HT-29 (cell line): ENCODE measurements around the gene RGS6. TPM values are rescaled to one million over a fixed set of nuclear protein-coding genes. Genes with fewer than 3 reads are reported as not detected.

Experiments used
- DNase-seq: peaks from one replicate; pipeline ENCODE4 v3.0.0-alpha.2; 2015; ENCODE audit warnings: low spot score
- total RNA-seq: library from RNA; depleted of rRNA; stranded (reverse); fragments of >200 nt; shearing (Covaris generic); gene quantifications from 2 replicates; pipeline ENCODE4 v1.2.3, GENCODE V29; 2014

The RGS6 gene
- total RNA-seq, 1 experiment from 2014 or later: not detected

DNA sequence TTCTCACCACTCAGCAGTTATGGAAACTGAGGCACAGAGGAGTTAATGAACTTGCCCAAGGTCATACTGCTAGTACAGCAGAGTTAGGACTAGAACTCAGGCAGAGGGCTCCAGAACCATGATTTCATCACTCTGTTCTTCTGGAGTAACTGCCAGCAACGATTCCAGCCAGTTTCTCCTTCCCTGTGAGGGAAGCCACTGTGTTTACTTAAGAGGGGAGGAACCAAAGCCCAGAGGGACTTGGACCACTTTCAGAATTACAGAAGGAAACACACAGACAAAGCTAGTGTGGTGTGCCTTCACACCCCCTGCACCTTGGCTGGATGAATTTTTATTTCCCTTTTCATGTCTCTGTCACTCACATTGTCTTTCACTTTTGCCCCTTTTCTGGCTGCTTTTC lies 563.4 kb downstream of the RGS6 start:
- no peak for DNase-seq

DNA sequence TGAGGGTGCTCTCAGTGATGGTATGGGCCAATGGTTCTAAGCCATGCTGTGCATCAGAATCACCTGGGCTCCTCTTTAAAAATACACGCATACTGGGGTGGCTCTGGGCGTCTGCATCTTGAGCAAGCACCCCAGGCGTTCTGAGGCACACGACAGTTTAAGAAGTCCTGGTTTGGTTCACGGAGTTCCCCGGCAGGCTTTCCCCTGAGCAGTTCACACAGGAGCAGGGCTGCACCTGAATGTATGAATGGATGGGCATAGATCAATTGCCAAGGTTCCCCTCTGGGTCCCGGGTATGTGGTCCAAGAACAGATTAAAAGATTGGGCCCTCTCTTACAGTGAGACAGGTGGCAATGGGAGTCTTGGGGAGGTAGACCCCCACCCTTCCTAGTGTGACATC lies 566.4 kb downstream of the RGS6 start:
- DNase-seq: no peak

DNA sequence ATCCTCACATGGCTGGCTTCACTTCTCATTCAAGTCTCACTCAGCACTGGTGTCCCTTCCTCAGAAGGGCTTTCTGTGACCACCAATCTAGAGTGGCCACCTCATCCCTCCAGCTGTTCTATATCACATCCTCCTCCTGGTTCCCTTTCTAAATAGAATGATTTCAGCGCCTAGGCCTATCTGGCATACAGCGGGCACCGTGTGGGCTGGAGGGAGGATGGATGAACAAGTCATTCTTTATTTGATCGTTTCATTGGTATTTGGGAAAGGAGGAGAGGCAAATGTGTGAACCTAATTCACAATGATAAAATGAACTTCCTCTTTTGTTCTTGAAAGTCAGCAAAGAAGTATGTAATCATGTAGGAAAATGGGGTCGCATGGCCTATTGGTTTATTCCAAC lies 567.5 kb downstream of the RGS6 start:
- no peak for DNase-seq

DNA sequence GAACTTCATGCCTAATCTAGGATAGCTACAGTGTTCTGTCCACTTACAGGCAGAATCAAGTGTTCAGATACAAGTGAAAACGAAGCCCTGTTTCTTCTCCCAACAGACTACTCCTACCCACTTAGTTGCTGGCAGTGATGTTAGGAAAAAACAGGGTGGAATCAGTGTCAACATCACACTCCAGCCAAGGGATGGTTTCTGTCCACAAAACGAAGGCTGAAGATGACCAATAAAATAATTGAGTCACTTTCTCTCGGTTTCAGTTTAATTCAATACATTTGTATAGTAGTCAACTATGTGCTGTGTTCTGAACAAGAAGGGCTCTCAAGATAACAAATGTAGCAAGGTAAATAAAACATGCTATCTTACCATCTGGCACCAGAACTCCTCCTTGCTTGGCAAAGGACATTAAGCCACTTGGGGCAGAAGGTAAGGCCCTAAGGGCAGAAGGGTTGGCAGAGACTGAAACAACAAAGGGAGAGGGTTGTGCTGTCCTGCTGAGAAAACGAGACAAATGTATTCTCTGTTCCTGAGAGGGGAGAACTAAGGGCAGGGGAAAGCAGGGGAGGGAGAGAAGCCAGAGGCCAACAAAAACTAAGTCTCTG lies 568.1 kb downstream of the RGS6 start:
- no peak for DNase-seq

DNA sequence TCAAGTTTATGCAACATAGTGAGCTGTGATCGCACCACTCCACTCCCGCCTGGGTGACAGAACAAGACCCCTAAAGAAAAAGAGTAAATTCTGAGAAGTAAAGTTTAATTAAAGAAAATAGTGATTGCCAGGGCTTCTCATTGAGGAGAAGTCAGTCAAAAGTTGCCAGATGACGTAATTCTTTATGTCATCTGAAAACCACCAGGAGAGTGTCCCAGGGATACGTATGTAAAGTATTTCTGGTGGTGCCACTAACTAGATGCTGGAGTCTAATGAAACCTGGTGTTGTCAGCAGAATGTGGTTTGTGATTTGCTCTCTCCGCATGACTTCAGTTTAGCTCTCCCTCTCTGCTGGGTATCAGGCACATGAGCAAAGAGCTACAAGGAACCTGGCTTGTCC lies 569.2 kb downstream of the RGS6 start:
- no peak for DNase-seq

DNA sequence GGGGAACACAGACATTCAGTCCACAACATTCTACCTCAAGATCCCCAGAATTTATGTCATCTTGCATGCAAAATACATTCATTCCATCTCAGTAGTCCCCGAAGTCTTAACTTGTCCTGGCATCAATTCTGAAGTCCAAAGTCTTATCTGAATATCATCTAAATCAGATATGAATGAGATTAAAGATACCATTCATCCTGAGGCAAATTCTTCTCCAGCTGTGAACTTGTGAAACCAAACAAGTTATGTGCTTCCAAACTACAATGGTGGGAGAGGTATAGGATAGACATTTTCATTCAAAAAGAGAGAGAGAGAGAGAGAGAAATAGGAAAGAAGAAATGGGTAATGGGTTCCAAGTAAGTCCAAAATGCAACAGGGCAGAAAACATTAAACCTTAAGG lies 571.0 kb downstream of the RGS6 start:
- no peak for DNase-seq

DNA sequence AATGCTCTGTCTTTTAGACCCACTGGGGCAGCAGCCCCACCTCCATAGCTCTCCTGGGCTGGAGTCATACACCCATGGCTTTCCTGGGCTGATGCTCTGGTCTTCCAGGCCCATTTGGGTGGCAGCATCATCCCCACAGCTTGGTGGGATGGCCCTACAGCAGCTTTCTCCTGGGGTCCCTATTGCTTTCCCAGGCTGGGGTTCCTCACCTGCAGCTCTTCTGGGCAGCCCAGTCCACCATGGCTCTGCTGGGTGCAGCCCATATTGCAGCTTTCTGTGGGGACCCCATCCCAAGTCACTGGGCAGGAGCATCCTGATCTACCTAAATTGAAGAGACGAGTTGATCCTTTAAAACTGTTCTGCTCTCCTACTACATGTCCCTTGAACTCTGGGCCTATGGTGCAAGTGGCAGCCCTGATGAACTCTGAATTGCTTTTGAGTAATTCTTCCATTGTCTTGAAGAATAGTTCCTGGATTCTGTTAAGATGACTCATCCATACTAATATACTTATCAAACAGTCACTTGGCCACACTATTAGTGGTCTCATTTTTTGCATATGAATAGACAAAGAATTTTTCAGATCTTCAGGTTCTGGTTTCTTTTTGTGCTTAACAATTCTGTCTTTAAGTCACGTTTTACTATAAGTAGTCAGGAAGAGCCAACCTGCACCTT lies 571.6 kb downstream of the RGS6 start:
- DNase-seq: no peak

DNA sequence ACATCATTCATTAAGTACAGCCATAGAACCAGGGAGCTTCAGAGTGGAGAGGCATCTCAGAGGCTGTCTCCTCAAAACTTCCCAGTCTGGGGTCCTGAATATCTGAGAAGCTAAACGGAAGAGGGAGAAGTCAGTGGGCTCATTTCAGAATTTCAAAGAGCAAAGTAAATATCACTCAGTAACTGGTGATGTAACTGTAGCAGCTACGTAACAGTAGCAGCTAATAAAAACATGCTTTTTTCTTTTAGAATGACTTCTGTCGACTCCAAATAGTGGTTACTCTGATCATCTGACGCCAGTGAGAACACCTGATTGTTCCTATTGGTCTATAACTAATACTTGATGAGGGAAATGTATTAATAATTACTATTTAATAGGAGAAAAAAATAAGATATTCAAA lies 578.3 kb downstream of the RGS6 start:
- DNase-seq: no peak

DNA sequence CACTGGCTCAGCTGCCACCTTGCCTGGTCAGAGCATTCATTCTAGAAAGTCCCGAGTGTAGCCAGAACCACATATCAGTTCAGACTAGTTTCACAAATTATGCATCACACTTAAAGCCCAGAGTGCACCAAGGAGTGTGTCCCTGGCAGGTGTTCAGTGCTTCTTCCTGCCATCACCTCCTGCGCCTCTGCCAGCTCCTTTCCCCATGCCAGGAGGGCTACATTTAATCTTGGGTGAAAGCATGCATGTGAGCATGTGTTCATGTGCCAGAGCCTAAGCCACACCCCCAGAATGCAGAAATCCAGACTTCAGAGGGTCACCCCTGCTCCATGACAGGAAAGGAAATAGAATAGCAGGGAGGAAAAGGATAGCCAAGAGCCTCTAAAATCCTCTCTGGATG lies 580.1 kb downstream of the RGS6 start:
- no peak for DNase-seq

DNA sequence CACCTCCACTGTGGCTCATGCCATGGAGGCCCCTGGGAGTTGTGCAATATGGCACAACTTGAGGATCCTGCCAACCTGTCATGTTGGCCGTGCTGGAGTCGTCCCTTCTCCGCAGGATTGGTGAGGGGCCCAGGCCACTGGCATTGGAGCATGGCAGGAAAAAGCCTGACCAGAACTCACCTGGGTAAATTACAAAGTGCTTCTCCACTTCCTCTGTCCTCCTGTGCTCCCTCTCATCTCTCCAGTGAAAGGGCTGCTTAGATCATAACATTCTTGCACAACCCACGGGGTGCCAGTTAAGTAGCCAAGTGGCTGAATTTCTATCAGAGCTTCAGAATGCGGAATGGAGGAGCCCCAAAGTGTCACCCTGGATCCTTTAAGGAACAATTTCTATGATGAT lies 580.7 kb downstream of the RGS6 start:
- no peak for DNase-seq

DNA sequence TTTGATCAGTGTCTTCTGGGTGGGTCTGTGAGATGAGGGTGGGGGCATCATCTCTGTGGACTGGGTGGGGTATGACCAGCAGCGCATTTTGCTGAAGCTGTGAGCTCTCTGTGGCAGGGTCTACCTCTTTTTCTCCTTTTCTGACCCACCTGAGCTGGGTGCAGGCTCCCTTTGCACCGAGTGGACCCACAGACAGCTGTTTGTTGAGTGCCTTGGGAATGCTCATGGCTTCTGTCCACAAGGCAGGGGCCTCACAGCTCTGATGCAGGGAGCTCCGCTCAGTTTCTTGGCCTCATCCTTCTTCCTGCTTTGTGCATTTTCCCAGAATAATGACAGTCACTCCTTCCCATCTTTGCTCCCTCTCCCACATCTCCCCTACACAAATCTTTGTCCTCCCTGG lies 581.1 kb downstream of the RGS6 start:
- DNase-seq: no peak

DNA sequence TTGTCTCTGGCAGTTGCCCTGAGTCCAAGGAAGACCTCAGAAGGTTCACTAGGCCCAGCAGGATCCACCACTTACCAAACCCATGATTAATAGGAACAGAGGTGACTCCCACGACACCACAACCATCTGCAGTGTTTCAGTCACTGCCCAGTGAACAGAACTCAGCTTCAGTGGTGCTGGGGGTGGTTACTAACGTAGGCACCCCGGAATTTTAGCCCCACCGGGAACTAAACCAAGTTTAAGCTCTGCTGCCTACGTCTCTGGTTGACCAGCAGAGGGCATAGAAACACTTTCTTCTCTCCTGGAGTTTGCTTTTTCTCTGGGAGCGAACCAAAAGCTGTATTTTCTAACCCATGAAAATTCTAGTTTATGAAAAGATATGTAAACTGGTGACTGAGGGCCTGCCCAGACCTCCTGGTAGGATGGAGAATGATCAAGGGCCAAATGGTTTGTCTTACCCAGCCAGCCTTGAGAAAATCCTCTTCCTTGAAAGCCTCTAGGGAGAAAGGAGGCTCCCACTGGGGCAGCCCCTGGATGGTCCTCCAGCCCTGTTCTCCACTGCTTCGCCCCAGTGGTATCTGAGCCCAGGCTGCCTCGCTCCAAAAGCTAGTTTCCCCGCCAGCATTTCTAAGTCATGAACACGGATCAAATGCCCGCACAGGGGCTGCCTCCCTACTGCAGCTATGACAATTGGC lies 581.9 kb downstream of the RGS6 start:
- peak; percentile 7 for DNase-seq

DNA sequence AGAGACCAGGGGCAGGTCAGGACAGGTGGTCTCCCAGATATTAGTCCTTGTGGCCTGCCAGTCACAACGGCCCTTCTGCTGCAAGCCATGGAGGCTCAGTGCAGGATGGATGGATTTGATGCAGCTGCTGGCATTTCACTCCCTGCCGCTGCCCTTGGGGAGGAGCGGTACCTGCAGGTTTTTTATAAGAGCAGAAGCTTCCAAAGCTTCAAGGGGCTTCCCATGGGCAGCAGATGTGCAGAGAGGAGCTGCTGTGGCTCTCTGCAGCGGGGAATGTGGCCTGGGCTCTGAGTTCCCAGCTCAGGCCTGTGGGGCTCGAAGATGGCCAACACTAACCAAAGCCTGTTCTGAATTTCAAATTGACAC lies 582.4 kb downstream of the RGS6 start:
- no peak for DNase-seq

DNA sequence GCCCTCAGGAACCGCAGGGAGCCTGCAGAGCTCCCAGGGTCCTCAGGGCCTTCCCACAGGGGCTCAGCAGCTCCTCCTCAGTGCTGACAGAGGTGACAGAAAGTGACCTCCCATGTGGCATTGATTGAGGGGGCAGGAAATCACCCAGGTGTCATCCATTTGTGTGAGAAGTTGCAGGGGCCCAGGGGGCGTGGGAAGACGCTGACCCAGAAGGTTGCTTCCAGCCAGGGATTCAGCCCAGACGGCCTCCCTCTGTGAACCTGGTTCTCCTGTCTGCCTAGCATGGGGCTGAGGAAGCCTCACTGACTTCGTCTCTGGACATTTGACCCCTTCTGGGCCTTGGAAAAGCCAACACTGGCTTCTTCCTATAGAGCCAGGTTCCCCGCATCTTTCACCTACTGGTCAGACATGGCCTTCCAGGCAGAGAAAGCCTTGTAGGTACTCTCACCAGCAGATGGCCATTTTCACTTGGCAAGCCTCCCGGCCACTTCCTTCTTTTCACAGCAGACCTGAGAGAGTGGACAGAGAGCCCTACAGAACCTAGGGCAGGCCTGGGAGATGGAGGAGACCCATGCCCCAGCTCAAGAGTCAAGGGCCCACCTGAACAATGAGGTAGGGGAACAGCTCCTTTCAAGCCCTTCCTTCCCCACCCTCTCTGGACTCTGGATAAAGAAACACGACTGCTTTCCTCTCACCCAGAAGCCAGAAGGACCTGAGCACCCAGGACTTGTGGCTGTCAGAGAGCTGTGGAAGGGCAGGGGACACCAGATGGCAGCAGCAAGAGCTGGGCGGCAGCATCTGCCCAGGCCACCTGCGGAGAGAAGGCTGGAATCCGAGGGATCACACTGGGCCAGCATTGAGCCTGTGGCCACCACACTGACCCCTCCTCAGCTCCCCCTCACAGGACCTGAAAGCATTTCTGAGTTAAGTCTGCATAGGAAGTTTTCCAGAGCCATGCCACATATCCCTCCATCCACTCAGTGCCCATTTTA lies 583.8 kb downstream of the RGS6 start:
- DNase-seq: peak; percentile 13

DNA sequence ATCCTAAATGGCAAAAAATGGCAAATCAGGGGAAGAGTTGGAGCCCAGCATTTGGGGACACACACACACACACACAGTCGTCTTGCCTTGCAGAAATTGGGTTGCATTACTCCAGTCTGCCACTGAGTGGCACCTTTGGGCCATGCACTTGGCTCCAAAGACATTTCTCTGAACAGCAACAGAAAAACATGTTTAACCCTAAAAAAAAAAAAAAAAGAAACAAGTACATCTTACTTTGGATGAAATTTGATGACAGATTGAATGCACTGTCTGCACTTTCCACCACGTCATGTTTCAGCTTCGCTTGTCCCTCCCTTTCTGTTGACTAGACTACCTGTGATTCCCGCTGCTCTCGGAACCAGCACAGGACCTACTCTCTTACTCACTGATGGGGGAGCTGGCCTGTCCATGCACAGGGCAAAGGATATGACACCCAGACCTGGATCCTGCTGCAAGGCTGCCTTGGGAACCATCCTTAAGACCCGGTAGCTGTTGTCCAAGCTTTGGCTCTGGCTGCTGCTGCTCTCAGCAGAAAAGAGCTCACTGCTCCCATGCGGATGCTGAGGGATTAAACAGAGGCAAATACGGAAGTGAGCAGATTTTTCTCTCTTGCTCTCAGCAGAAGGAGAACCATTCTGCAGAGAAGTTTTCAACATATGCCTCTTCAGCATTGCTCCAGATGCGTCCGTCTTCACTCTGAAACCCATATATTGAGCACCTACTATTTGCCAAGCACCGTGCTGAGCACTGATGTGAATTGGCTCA lies 584.9 kb downstream of the RGS6 start:
- peak; percentile 32 for DNase-seq

DNA sequence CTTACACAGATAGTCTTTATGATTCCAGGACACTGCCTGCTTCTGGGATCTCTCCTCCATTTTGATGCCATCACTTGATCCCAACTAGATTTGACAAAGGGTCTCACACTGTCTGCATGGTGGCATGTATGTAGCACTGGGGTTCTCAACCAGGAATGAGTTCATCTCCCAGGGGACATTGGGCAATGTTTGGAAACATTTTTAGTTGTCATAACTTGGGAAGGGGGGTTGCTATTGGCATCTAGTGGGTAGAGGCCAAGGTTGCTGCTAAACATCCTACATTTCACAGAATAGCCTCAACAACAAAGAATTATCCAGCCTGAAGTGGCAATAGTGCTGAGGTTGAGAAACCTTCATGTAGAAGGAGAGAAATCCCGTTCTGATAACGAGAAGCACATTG lies 585.5 kb downstream of the RGS6 start:
- no peak for DNase-seq

DNA sequence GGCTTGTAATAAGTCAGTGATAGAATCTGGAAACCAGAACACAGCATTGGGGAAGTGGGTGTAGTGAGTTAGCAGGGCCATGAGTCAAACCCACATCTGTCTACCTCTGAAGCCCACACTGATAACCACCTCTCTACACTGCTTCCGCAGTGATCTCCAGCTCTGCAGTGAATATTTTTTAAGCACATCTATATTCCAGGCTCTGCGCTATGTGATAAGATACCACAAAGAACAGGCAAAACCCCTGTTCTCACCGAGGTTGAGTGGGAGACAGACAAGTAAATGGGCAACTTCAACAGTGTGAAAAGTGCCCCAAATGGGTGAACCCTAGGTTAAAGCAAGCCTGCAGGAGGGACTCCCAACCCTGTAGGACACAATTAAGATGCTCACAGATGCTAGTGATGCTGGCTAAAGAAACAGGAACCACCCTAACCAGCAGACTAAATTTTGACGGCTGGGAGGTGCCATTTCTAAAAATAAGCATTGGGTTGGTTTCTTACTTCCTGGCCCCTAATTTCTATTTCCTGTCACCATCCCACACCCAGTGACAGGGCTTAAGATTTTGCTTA lies 586.7 kb downstream of the RGS6 start:
- no peak for DNase-seq

DNA sequence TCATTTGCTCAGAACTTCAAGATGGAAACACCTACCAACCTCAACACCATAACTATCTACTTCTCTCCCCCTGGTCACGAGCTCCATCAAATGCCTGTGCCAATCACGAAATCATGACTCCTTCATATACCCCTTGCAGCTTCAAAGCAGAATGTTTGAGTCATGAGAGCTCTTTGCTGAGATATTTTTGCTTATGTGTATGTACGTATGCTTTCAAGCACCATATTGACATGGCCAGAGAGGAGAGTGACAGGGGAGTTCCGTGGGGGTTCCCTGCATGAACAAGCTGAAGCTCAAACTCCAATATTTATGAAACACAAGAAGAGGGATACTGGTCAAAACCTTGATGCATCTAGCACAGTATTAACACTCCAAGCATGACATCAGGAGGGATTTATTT lies 587.3 kb downstream of the RGS6 start:
- DNase-seq: no peak

DNA sequence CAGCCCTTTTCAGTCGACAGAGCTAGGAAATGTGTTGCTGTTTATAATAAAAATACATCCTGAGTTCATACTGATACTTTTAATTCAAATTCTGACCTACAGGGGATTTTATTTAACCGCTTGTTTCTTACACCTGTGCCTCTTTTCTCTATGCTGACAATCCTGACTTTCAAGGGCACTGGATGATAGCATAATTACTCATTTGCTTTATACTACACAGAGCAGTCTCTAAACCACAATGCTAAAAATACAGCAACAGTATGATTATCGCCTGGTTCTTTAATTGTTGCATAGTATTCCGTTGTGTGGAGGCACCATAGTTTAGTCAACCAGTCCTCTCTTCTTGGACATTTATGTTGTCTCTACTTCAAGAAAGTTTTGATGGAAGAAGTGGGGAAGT lies 588.8 kb downstream of the RGS6 start:
- DNase-seq: no peak

DNA sequence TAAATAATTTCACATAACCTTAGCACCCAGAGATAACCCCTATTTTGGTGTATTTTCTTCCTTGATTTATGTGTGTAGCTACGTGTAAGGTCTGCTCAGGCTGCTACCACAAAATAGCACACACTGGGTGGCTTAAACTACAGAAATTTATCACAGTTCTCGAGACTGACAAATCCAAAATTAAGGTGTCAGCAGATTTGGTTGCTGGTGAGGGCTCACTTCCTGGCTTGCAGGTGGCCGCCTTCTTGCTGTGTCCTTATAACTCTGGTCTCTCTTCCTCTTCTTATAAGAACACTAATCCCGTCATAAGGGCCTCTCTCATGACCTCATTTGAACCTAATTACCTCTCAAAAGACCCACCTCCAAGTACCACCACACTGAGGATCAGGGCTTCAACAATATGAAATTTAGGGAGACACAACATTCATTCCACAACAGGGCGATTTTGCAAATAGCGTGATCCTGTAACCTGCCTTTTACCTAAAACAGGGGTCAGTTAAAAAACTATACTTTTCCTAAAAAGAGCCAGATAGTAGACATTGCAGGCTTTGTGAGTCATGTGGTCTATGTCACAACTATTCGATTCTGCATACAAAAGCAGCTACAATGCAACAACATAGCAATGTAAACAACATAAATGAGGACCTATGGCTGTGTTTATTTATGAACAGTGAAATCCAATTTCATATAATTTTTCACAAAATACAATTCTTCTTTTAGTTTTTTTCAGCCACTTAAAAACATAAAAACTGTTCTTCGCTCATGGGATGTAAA lies 589.9 kb downstream of the RGS6 start:
- DNase-seq: no peak
